ENCODE measurements around the gene ELAVL2.

Gene ELAVL2

GRCh38 chr9:23769307-23769935 is 56.6 kb downstream of the ELAVL2 start:
- DNase-seq (ENCODE audit: low spot score), result no peak

GRCh38 chr9:23768861-23769260 is 57.2 kb downstream of the ELAVL2 start:
- DNase-seq (ENCODE audit: low spot score), result no peak

GRCh38 chr9:23766613-23767012 is 59.4 kb downstream of the ELAVL2 start:
- DNase-seq (ENCODE audit: low spot score), result no peak

GRCh38 chr9:23765561-23765960 is 60.5 kb downstream of the ELAVL2 start:
- DNase-seq (ENCODE audit: low spot score), result no peak

- no peak for DNase-seq (ENCODE audit: low spot score)
These were observed 61.8 kb downstream of the ELAVL2 start for GRCh38 chr9:23764219-23764618.

GRCh38 chr9:23754551-23754950 is 71.5 kb downstream of the ELAVL2 start:
- DNase-seq (ENCODE audit: low spot score), result no peak

GRCh38 chr9:23752859-23753258 is 73.2 kb downstream of the ELAVL2 start:
- DNase-seq (ENCODE audit: low spot score), result no peak

- DNase-seq (ENCODE audit: low spot score), result no peak
These were observed 74.4 kb downstream of the ELAVL2 start for GRCh38 chr9:23751633-23752032.

GRCh38 chr9:23750808-23751207 is 75.2 kb downstream of the ELAVL2 start:
- no peak for DNase-seq (ENCODE audit: low spot score)

GRCh38 chr9:23747088-23748075 is 78.7 kb downstream of the ELAVL2 start:
- no peak for DNase-seq (ENCODE audit: low spot score)

- no peak for DNase-seq (ENCODE audit: low spot score)
These were observed 79.7 kb downstream of the ELAVL2 start for GRCh38 chr9:23746317-23746716.

- DNase-seq (ENCODE audit: low spot score), result no peak
These were observed 83.0 kb downstream of the ELAVL2 start for GRCh38 chr9:23743036-23743435.

- DNase-seq (ENCODE audit: low spot score), result no peak
These were observed 84.7 kb downstream of the ELAVL2 start for GRCh38 chr9:23741351-23741750.

- no peak for DNase-seq (ENCODE audit: low spot score)
These were observed 85.5 kb downstream of the ELAVL2 start for GRCh38 chr9:23740531-23740930.

- no peak for DNase-seq (ENCODE audit: low spot score)
These were observed 86.3 kb downstream of the ELAVL2 start for GRCh38 chr9:23739753-23740152.

GRCh38 chr9:23736293-23736692 is 89.7 kb downstream of the ELAVL2 start:
- DNase-seq (ENCODE audit: low spot score), result no peak

GRCh38 chr9:23733495-23734078 is 92.5 kb downstream of the ELAVL2 start:
- no peak for DNase-seq (ENCODE audit: low spot score)

GRCh38 chr9:23731353-23731752 is 94.7 kb downstream of the ELAVL2 start:
- DNase-seq (ENCODE audit: low spot score), result no peak

- no peak for DNase-seq (ENCODE audit: low spot score)
These were observed 95.7 kb downstream of the ELAVL2 start for GRCh38 chr9:23730364-23730763.

- no peak for DNase-seq (ENCODE audit: low spot score)
These were observed 97.3 kb downstream of the ELAVL2 start for GRCh38 chr9:23728736-23729135.

- no peak for DNase-seq (ENCODE audit: low spot score)
These were observed 100.6 kb downstream of the ELAVL2 start for GRCh38 chr9:23725279-23725946.

GRCh38 chr9:23723672-23724071 is 102.4 kb downstream of the ELAVL2 start:
- DNase-seq (ENCODE audit: low spot score), result no peak
